GM18505 (cell line): Measurements from ENCODE around the gene LAMB1.

ENCODE experiments used
- ATAC-seq: cut with Tn5 transposase; IDR thresholded peaks from one replicate; pipeline ENCODE4 v1.9.1; 2021; ENCODE audit not compliant: unreplicated experiment
- POLR2A ChIP-seq: IDR thresholded peaks from 4 replicates; pipeline ENCODE4 v1.6.1; 2011; ENCODE audit warnings: borderline replicate concordance; ENCODE audit not compliant: insufficient read depth, insufficient read length; ENCODE audit errors: extremely low read depth

The LAMB1 gene

DNA sequence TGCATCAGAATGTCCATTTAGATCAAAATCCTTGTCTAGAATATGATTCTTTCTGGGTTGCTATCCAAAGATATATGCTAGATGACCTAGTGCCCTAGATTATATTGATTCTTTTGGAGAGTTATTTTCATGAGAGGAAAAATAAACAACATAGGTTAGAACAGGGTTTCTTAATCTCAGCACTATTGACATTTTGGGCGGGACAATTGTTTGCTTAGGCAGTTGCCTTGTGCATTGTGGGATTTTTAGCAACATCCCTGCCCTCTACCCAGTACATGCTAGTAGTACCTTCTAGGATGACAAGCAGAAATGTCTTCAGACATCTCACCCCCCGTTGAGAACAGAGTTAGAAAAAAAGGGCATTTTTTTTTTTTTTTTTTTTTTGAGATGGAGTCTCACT is 25.1 kb upstream of the LAMB1 start:
- no peak for TF ChIP-seq POLR2A
- no peak for ATAC-seq

DNA sequence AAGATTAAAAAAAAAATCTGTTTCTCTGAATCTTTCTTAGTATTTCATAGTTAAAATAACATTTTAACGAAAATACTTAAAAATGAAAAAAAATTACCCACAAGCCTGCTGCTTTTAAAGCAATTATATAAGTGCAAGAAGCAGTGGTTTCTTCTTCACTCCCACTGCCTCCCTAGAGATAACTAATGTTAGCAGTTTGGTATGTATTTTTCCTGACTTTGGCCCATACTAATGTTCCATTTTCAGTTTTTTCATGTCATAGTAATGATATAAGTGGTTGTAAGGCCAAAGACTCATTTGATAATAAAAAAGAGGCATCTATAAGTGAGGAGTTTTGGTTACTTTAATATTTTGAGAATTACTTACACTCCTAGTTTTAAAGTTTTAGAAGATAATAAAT is 24.3 kb upstream of the LAMB1 start:
- TF ChIP-seq POLR2A: no peak
- no peak for ATAC-seq

DNA sequence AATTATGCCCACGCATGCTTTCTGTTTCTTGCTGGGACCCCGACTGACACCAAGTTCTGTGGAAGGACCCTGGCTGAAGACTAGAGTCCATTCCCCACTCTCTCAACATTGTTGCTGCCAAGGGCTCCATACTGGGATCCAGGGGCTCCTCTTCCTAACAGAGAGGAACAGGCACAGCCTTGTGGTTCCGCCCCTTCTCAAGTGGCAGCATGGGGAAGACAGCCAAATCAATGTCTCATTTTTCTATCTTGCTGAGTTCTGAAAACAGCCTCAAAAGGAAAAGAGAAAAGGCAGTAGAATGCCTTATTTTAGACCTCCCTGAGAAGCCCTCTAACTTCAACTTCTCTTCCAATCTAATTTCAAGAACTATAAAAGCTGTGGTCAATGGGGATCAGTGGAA is 23.7 kb upstream of the LAMB1 start:
- no peak for ATAC-seq
- no peak for TF ChIP-seq POLR2A

- no peak for ATAC-seq
These were observed 23.2 kb upstream of the LAMB1 start for GRCh38 chr7:108026116-108026515.

DNA sequence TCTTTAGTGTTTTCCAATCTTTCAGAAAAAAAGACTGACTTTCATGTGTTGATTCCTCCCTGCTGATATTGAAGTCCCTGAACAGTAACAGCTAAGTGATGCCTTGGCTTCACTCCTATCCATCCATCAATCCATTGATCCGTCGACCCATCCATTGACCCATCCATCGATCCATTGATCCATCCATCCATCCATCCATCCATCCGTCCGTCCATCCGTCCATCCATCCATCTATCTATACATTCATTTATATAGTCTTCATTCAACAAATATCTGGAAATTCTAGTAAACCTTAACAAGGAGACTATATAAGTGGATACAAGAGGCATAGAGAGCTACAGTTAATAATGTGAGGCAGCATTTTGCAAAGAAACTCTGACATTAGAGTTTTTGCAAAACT is 21.6 kb upstream of the LAMB1 start:
- no peak for TF ChIP-seq POLR2A
- no peak for ATAC-seq

More at GRCh38 chr7:108026116-108026515, 23.2 kb upstream of the LAMB1 start:
- TF ChIP-seq POLR2A: no peak

GRCh38 chr7:108020585-108020984 is 17.6 kb upstream of the LAMB1 start:
- TF ChIP-seq POLR2A: no peak
- no peak for ATAC-seq

GRCh38 chr7:108018668-108019067 is 15.7 kb upstream of the LAMB1 start:
- TF ChIP-seq POLR2A: no peak
- no peak for ATAC-seq

DNA sequence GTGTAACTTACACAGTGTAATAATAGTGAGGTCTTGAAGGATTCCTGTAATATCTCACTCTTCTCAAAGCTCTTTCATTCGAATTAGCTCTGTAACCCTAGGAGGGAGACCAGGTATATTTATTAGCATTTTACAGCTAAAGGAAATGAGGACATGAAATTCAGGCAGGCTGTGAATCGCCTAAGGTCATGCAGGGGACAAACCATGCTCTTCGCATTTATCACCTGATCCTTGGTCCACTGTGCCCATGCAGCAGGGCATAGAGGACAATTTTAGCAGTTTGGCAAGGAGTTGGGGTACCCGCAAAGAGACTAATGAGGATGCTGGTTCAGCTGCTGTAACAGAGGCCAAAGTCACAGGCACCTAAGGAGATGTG is 14.8 kb upstream of the LAMB1 start:
- ATAC-seq: no peak
- no peak for TF ChIP-seq POLR2A

DNA sequence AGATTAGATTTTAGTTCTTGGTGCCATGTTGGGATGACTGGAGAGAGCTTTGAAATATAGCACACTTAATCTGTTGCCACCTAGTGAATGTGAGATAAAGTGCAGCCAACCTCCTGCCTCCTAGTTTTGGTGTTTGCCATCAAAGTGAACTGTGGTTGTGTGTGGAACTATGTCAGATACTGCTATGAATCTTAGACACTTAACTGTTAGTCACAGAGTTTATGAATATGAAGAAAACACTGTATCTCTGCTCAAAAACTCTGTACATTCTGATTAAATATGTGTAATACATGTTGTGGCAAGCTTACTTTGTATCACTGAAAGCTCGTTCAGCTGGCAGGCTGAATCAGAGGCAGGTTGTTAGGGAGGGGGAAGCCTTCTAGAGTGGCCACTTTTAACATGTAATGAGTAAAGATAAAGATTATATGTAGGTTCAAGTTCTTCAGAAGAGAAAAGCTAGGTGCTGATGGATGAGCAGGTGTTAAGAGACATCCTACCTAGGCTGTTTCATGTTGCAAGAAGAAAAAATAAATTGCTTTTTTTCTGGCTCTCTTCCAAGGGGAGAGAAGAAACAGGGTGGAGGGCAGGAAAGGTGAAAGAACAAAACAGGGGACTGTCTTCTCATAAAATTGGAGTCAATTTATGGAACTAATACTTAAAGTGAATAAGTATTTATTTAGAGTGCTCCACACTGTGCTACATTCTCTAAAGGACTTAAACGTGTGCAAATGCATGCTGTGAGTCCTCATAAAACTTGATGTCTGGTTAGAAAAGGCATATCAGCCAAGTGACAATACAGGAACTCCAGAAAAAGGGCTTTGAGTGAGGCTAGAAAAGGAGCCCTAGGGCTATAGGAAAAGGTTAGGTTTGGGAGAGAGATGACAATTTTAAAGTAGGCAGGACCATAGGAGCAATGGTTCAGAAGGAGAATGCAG is 14.1 kb upstream of the LAMB1 start:
- TF ChIP-seq POLR2A: no peak
- ATAC-seq: no peak

DNA sequence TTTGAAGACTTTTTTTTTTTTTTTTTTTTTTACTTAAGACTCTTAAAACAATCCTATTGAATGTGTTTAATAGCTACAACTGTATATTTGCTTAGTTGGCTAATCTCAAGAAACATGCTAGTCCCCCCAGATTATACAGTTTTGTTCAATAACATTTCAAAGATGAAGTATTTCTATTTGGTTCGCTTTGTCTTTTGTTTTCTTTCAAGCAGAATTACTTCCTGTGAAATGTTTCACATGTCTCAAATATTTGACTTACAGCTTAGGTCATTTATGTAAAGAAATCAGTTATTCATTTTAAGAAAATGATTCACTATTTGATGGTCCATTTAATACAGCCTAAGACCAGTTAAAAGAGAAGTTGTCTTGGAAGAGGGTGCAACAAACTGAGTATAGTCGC is 12.8 kb upstream of the LAMB1 start:
- no peak for TF ChIP-seq POLR2A
- ATAC-seq: no peak

GRCh38 chr7:108014747-108015682 is 12.1 kb upstream of the LAMB1 start:
- no peak for TF ChIP-seq POLR2A
- ATAC-seq: no peak

- no peak for ATAC-seq
These were observed 11.3 kb upstream of the LAMB1 start for GRCh38 chr7:108014215-108014614.

More at GRCh38 chr7:108014215-108014614, 11.3 kb upstream of the LAMB1 start:
- TF ChIP-seq POLR2A: no peak
